SK-N-SH (cell line): Measurements from ENCODE around the gene SLC46A1. TPM values are rescaled to one million over a fixed set of nuclear protein-coding genes. Genes with fewer than 3 reads are reported as not detected.

Experiments
- CTCF ChIA-PET: fragments of 300-600, 350-600 bp; formaldehyde crosslinking; extraction: SDS; loops from one replicate; lab custom pipeline; 2021; lab: Yijun Ruan, JAX
- POLR2A ChIA-PET: fragments of 350-600 bp; sonication (Branson Sonifier 250); formaldehyde crosslinking; extraction: SDS; loops from one replicate; lab custom pipeline; 2020; ENCODE audit warnings: antibody characterized with exemption, inconsistent platforms; lab: Yijun Ruan, JAX
- DNase-seq: peaks from one replicate; pipeline ENCODE4 v3.0.0; 2012
- H2AFZ ChIP-seq: fragments of 200-600 bp; sonication (generic); 2 replicates; pipeline ENCODE4 v1.8.1; 2016; ENCODE audit warnings: antibody characterized with exemption, mild to moderate bottlenecking, low read depth
- H3F3A ChIP-seq: fragments of 200-600 bp; sonication (generic); replicated peaks from 2 replicates; pipeline ENCODE3; 2016; ENCODE audit warnings: antibody characterized with exemption, mild to moderate bottlenecking; ENCODE audit not compliant: insufficient read depth
- H3K27ac ChIP-seq, 2 experiments: fragments of 200-500 bp in 1 of 2; fragments of 200-600 bp in 1 of 2; sonication (Bioruptor generic) in 1 of 2; sonication (generic), shearing (Covaris generic) in 1 of 2; 2 replicates each; pipeline versions ENCODE4 v1.5.1 to v1.6.1; 2014 to 2016; ENCODE audit warnings: low read depth in 2 of 2, inconsistent platforms in 1 of 2, low read length in 1 of 2, mild to moderate bottlenecking in 1 of 2, mixed read lengths in 1 of 2
- H3K27me3 ChIP-seq: fragments of 200-600 bp; sonication (generic), shearing (Covaris generic); 2 replicates; pipeline ENCODE4 v1.6.1; 2016; ENCODE audit warnings: mixed run types; ENCODE audit not compliant: insufficient read depth
- H3K36me3 ChIP-seq, 2 experiments: fragments of 200-500 bp in 1 of 2; fragments of 200-600 bp in 1 of 2; sonication (Bioruptor generic) in 1 of 2; sonication (generic) in 1 of 2; replicated peaks in 1 of 2; 2 replicates each; pipeline versions ENCODE3 to v1.5.1; 2014 to 2016; ENCODE audit warnings: low read length in 1 of 2, mild to moderate bottlenecking in 1 of 2; ENCODE audit not compliant: insufficient read depth in 2 of 2, control insufficient read depth in 1 of 2
- H3K4me1 ChIP-seq, 2 experiments: fragments of 200-500 bp in 1 of 2; fragments of 200-600 bp in 1 of 2; sonication (Bioruptor generic) in 1 of 2; sonication (generic), shearing (Covaris generic) in 1 of 2; 2 replicates each; pipeline versions ENCODE4 v1.5.1 to v1.6.1; 2014 to 2016; ENCODE audit warnings: low read depth in 1 of 2, low read length in 1 of 2, mixed run types in 1 of 2; ENCODE audit not compliant: insufficient read depth in 2 of 2, control insufficient read depth in 1 of 2
- H3K4me2 ChIP-seq: fragments of 200-600 bp; sonication (generic), shearing (Covaris generic); 2 replicates; pipeline ENCODE4 v1.6.1; 2017; ENCODE audit warnings: mixed run types
- H3K4me3 ChIP-seq, 2 experiments: fragments of 200-500 bp in 1 of 2; fragments of 200-600 bp in 1 of 2; sonication (Bioruptor generic) in 1 of 2; sonication (generic), shearing (Covaris generic) in 1 of 2; 2 replicates each; pipeline versions ENCODE4 v1.5.1 to v1.8.1; 2014 to 2016; ENCODE audit warnings: low read depth in 2 of 2, inconsistent platforms in 1 of 2, low read length in 1 of 2, mild to moderate bottlenecking in 1 of 2, mixed read lengths in 1 of 2, moderate library complexity in 1 of 2
- H3K79me2 ChIP-seq: fragments of 200-600 bp; sonication (generic); 2 replicates; pipeline ENCODE4 v1.8.1; 2017; ENCODE audit warnings: mild to moderate bottlenecking; ENCODE audit not compliant: insufficient read depth
- H3K9ac ChIP-seq: fragments of 200-600 bp; sonication (generic); 2 replicates; pipeline ENCODE4 v1.6.1; 2017; ENCODE audit warnings: mixed run types
- H3K9me2 ChIP-seq: fragments of 200-600 bp; sonication (generic); 2 replicates; pipeline ENCODE4 v1.6.1; 2017; ENCODE audit warnings: mixed run types
- H3K9me3 ChIP-seq: fragments of 200-600 bp; sonication (generic); 2 replicates; pipeline ENCODE4 v1.6.1; 2017; ENCODE audit warnings: mixed run types, mild to moderate bottlenecking, moderate library complexity
- H4K20me1 ChIP-seq: fragments of 200-600 bp; sonication (generic); 2 replicates; pipeline ENCODE4 v1.6.1; 2017; ENCODE audit warnings: mild to moderate bottlenecking, mixed run types; ENCODE audit not compliant: insufficient read depth
- CHD2 ChIP-seq: fragments of 150-350 bp; IDR thresholded peaks from 2 replicates; pipeline ENCODE4 v1.6.1; 2018; ENCODE audit warnings: low read length; ENCODE audit not compliant: partially characterized antibody
- JUND ChIP-seq: IDR thresholded peaks from 2 replicates; pipeline ENCODE4 v1.4.0; 2012
- MXI1 ChIP-seq: IDR thresholded peaks from 2 replicates; pipeline ENCODE4 v1.6.1; 2012; ENCODE audit warnings: mild to moderate bottlenecking, low read depth, low read length, improper control_type of control experiment
- NRF1 ChIP-seq: IDR thresholded peaks from 2 replicates; pipeline ENCODE4 v1.6.1; 2012; ENCODE audit warnings: low read depth, mild to moderate bottlenecking, low read length
- POLR2AphosphoS5 ChIP-seq: IDR thresholded peaks from 2 replicates; pipeline ENCODE4 v1.6.1; 2012; ENCODE audit warnings: low read depth, low read length
- SIN3A ChIP-seq: IDR thresholded peaks from 2 replicates; pipeline ENCODE4 v1.6.1; 2012; ENCODE audit warnings: low read depth, mild to moderate bottlenecking, low read length, moderate library complexity, borderline replicate concordance
- TAF1 ChIP-seq: IDR thresholded peaks from 2 replicates; pipeline ENCODE4 v1.6.1; 2012; ENCODE audit warnings: low read depth, mild to moderate bottlenecking, low read length, moderate library complexity, borderline replicate concordance
- WGBS: methylation state at CpG from one replicate; pipeline ENCODE4 v1.1.6; 2017; ENCODE audit warnings: low lambda C conversion rate; 5-methylcytosine and 5-hydroxymethylcytosine counted together
- polyA plus RNA-seq, 3 experiments: library from polyadenylated mRNA; depleted of rRNA; stranded (reverse); fragments of >200 nt; gene quantifications; 2 replicates each; pipeline ENCODE4 v1.2.3, GENCODE V29; 2012
- TF ChIP-seq, protein P1 (sequence below): IDR thresholded peaks from 2 replicates; pipeline ENCODE4 v1.4.0; 2012; ENCODE audit warnings: low read depth, borderline replicate concordance
- TF ChIP-seq, protein P2 (sequence below): fragments of 150-350 bp; IDR thresholded peaks from 2 replicates; pipeline ENCODE4 v1.6.1; 2017; ENCODE audit warnings: antibody characterized with exemption, low read length, low read depth, borderline replicate concordance

The SLC46A1 gene
- polyA plus RNA-seq, 1 of the 3 experiments (the other 2 are of a cell fraction), result 4.3 TPM

DNA sequence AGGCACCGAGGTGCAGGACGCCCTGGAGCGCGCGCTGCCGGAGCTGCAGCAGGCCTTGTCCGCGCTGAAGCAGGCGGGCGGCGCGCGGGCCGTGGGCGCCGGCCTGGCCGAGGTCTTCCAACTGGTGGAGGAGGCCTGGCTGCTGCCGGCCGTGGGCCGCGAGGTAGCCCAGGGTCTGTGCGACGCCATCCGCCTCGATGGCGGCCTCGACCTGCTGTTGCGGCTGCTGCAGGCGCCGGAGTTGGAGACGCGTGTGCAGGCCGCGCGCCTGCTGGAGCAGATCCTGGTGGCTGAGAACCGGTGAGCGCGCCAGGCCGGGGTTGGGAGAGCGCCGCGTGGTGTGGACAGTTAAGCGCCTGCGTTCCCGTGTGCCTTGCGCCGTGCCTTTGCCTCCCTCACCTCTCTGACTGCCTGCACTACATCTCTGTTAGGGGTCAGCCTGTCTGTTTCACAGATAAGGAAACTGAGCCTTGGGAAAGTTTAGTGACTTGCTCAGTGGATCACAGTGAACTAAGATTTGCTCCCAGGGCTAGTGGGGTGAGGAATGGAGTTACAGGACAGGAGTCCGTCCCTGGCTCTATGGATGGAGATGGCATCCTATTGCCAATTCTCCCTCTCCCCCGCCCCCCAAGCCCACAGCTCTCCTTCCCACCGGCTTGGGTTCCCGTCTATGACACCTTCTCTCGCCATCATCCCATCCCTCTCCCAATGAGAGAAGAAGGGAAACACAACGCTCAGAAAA is 33.6 kb downstream of the SLC46A1 start:
- peak; percentile 67 for DNase-seq
- peaks cover 15% of the 10 kb centered on the region for H3F3A ChIP-seq
- peaks cover 45% of the 10 kb centered on the region for H3K79me2 ChIP-seq
- H3K9me2 ChIP-seq, result no peaks in the 10 kb centered on the region
- H3K4me2 ChIP-seq, result peak overlapping the region; percentile 96
- H3K27me3 ChIP-seq, result no peaks in the 10 kb centered on the region
- TF ChIP-seq SIN3A, result peak; percentile 8; the same call in 1 of the 2 replicates
- TF ChIP-seq, protein P1, sequence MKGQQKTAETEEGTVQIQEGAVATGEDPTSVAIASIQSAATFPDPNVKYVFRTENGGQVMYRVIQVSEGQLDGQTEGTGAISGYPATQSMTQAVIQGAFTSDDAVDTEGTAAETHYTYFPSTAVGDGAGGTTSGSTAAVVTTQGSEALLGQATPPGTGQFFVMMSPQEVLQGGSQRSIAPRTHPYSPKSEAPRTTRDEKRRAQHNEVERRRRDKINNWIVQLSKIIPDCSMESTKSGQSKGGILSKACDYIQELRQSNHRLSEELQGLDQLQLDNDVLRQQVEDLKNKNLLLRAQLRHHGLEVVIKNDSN, result no peak
- TF ChIP-seq, all 33 proteins: peak for 1
- H3K9ac ChIP-seq, result peak overlapping the region; percentile 81
- H3K4me3 ChIP-seq, result peak overlapping the region; percentile 60 to 84
- H4K20me1 ChIP-seq, result peaks cover 32% of the 10 kb centered on the region
- no peaks in the 10 kb centered on the region for H3K9me3 ChIP-seq
- 38% methylated on average over 12 of the region's 53 CpGs for WGBS
- peak overlapping the region; percentile 82 for H2AFZ ChIP-seq
- ChIA-PET CTCF (no interaction called here), POLR2A (interaction anchor here (1.4 to 4.5 kb wide), 2 partner anchors 15 to 33 kb away, joined by 3 to 34 read pairs; partner anchors contain the start of gene POLDIP2)
- H3K4me1 ChIP-seq, result peaks cover 15 to 28% of the 10 kb centered on the region in 2 experiments
- H3K36me3 ChIP-seq, result peaks cover 0 to 3% of the 10 kb centered on the region in 2 experiments
- peak overlapping the region; percentile 73 to 90 for H3K27ac ChIP-seq

DNA sequence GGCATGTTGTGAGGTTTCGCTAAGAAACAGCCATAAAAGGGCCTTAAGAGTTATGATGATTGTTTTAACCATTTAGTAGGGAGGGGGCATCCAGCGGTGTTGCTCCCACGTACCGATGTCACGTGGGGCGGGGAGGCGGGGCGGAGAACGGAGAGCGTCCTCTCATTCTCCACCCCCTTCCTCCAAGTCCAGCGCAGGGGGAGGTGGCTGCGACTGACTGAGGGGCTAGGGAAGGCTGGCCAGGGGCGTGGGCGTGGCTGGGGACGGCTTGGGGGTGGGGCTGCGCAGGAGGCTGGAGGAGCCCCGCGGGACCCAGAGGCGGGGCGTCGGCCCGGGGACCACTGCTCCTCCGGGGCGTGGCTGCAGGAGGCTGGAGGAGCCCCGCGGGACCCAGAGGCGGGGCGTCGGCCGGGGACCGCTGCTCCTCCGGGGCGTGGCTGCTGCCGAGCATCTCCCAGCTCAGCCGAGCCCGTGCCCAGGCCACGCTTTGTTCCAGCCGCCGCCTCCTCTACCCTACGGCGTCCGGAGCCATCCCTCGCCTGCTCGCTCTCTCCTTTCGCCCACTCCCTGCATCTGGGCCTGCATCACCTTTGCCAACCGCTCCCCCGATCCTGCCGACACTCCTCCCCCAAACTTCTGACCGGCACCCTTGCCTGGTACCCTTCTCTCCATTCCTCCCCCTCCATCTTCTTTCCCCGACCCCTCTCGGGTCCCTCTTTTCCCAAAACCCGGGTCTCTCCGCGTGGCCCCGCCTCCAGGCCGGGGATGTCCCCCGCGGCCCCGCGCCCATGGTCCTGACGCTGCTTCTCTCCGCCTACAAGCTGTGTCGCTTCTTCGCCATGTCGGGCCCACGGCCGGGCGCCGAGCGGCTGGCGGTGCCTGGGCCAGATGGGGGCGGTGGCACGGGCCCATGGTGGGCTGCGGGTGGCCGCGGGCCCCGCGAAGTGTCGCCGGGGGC is 34.5 kb downstream of the SLC46A1 start, which contains the start of gene SARM1:
Gene SARM1 (plus strand): TSS at position 450 of the 958 bp plus-strand sequence. CDS start 339 bp downstream, at position 789.
- POLR2A ChIA-PET, result interaction anchor here (0.9 to 4.5 kb wide), 5 partner anchors 11 to 117 kb away, joined by 3 to 34 read pairs (median 3); partner anchors contain the start of genes IFT20, POLDIP2 and TNFAIP1
- DNase-seq, result peak; percentile 98
- Histone ChIP-seq H3K9me2 (no peaks in the 10 kb centered on the region), H3K4me3 (peak within 1 kb of the TSS; percentile 60 to 84), H3K79me2 (peaks cover 39% of the 10 kb centered on the region), H3K9ac (peak within 1 kb of the TSS; percentile 81), H3K4me2 (peak within 1 kb of the TSS; percentile 96), H3K36me3 (no peaks in the 10 kb centered on the region), H3K4me1 (peaks cover 15 to 28% of the 10 kb centered on the region in 2 experiments)
- under 1% methylated on average over 29 of the region's 80 CpGs for WGBS
- TF ChIP-seq, protein P2, sequence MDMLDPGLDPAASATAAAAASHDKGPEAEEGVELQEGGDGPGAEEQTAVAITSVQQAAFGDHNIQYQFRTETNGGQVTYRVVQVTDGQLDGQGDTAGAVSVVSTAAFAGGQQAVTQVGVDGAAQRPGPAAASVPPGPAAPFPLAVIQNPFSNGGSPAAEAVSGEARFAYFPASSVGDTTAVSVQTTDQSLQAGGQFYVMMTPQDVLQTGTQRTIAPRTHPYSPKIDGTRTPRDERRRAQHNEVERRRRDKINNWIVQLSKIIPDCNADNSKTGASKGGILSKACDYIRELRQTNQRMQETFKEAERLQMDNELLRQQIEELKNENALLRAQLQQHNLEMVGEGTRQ, result peak; percentile 83
- TF ChIP-seq JUND (no peak), TAF1 (peak; percentile 20; the same call in 1 of the 2 replicates), SIN3A (no peak), CHD2 (peak; percentile 36), NRF1 (peak; percentile 70), MXI1 (peak; percentile 78), POLR2AphosphoS5 (peak; percentile 34)
- TF ChIP-seq, protein P1, result peak; percentile 95
- TF ChIP-seq, all 33 proteins: peak for 7
- peak within 1 kb of the TSS; percentile 82 for H2AFZ ChIP-seq
- peak within 1 kb of the TSS; percentile 73 to 90 for H3K27ac ChIP-seq
- H3K9me3 ChIP-seq, result no peaks in the 10 kb centered on the region
- peaks cover 31% of the 10 kb centered on the region for H4K20me1 ChIP-seq
- peaks cover 15% of the 10 kb centered on the region for H3F3A ChIP-seq
- CTCF ChIA-PET, result interaction anchor here (1.4 kb wide), 1 partner anchor 45 kb away, joined by 3 read pairs; no protein-coding TSS in a partner anchor
- no peaks in the 10 kb centered on the region for H3K27me3 ChIP-seq
